GM21786 (cell line): ENCODE data around the gene ALDH1B1.

ENCODE experiments used
- ATAC-seq: cut with Tn5 transposase; IDR thresholded peaks from one replicate; pipeline ENCODE4 v1.9.1; 2021; ENCODE audit not compliant: unreplicated experiment

Gene ALDH1B1

DNA sequence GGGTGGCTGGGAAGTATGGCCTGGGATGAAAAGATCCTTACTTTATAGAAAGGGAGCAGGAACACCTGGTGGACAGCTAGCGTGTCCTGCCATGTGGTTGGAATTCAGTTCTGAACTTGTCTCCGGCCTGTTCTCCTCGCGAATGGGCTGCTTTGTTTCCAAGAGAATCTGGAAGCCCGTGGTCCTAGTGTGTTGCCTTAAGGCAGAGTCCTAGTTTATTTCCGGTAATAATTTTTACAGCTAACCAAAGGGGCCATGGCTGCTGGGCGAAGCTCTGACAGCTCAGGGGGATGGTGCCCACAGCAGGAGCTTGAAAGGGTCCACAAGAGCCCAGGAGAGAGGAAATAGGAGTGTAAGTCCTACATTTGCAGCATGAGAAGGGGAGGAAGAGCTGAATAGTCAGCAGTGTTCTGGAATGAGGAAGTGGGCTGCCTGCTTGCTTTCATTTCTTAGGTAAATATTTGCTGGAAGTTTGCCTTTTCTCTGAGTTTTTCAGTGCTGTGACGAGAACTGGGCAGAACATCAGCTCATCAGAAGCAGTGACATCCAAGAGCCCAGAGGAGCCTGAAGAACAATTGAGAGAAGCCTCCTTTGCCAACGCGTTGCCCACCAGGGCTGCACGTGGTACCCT lies 44.8 kb downstream of the ALDH1B1 start:
- peak; percentile 52 for ATAC-seq

DNA sequence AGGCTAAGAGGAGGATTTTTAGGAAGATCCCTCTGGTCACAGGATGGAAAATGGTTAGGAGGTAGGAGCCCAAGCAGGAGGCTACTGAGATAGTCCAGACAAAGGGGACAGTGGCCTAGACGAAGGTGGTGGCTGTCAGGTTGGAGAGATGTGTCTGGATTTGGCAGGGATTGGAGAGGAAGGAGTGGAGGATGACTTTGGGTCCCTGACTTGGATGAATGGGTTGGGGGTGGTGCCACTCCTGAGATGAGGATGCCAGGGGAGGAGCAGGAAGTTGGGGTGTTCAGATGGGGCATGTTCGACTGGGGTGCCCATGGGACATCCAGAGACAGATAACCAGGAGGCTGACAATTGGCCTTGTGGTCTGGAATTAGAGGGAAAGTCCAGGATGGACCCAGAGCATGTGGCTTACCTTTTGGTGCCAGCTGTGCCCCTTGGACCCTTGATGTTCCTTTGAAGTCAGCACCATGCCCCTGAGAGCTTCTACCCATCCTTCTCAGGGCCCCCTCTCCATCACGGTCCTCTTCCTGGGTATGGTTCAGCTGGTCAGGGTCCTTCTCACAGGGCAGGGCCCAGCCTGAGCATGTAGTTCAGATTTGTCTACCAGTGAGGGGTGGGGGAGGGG lies 46.9 kb downstream of the ALDH1B1 start:
- ATAC-seq = no peak

DNA sequence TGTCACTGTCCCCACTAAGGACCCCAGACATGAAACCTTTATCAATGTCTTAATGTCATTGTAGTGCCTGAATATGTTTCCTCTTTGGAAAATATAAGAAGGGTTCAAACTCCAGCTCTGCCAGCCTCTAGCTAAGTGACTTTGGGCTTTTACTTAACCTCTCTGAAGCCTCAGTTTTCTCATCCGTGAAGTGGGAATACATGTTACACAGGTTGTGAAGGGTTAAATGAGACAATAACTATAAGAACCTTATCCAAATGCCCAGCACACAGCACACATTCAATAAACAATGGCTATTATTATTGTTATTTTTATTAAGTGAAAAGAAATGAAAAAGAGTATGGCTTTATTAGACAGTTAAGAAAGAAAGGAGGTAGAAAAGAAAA lies 47.4 kb downstream of the ALDH1B1 start:
- no peak for ATAC-seq

DNA sequence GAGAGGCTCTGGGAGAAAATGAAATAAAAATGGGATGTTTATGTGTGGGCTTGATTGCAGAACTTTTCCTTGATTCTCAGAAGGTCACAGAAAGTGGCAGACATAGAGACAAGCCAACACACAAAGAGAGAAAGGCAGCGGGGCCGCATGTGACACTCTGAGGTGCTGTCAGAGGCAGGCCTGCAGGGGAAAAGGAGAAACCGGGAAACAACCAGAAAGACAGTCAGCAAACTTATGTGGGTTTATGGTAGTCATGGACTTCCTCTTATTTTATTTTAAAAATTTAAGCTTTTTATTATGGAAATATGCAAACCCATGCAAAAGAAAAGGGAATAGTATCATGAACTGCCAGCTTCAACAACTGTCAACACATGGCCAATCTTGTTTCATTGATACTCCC lies 48.0 kb downstream of the ALDH1B1 start:
- no peak for ATAC-seq

DNA sequence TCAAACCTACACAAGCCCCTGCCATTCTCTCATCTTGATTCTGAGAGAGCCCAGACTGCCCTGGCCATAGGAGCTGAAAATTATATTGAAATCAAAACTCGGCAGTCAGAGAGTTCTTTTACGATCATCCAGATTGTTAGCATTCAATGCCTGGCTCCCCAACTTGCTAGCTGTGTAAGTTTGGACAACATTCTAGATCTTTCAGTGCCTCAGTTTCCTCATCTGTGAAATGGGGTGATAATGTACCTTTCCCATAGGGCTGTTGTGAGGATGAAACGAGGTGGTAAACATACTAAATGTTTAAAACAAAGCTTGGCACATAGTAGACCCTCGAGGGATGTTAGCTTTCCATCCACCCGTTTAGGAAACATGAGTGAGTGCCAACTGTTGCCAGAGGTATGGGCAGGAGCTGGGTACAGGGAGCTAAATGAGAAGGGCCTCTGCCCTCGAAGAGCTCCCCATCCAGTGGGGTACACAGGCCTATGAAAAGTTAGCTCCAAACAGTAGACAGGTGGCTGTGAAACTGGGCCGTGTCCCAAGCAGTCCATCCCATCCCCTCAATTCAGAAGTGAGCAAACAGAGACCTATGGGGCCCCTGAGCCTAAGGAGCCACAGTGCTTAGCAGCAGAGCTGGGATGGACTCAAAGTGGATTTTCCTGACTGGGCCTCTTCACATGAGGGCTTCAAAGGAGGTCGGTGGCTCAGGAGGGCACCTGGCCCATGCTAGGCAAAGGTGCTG lies 49.0 kb downstream of the ALDH1B1 start:
- no peak for ATAC-seq

DNA sequence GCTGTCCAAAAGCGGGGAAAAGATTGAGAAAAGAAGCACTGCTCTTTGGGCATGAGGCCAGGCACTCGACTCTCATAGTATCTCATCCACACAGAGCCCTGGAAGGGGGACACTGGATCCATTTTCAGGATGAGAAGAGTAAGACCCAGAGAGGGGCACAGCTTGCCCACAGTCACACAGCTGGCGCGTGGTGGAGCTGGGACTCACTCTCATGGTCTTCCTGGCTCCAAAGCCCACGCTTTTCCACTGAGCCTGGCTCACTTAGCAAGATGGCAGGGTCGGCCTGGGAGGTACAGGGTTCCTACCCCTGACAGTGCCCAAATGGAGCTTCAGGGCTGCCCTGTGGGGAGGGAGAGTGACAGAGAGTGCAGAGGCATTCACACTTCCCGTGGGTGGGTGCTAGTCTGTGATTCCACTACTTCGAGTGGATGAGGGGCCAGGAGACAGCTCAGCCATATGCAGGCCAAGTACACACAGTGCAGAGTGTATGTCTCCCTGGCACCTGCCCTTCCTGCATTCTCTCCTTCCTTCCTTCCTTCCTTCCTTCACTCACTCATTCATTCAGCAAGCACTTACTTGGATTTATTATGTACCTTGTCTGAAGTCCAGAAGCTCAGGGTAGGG lies 50.1 kb downstream of the ALDH1B1 start:
- no peak for ATAC-seq

DNA sequence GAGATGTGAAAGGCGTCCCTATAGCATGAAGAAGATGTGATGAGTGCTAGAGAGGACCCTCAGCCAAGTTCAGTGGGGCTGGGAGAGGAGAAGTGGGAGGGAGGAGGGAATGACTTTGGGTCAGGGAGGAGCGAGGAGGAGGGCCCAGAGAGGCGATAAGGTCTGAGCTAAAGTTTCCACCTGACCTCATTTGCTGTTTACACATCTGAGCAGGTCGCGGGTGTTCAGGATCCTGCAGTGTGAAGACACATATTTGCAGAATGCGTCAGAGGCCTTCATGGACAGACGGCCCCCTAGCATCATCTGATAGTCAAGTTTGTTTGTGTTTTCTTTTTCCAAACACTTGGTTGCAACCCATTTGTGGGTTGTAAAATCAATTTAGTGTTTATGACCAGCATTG lies 50.7 kb downstream of the ALDH1B1 start:
- no peak for ATAC-seq

DNA sequence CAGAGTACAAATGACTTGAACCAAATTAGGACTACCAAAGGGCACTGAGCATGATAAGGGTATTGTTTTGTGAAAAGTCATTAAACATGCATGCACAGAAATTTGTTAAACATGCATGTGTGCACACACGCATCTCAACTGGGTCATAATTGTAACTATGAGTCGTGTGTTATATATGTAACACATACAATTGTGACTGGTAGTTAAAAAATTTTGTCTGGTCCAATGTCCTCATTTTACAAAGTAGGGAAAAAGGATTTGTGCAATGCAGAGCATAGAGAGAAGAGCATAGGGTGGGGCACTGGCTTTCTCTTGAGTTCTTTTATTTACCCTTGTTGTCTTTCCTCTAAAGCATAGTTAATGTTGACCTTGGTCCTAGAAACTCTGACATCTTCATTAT lies 51.1 kb downstream of the ALDH1B1 start:
- ATAC-seq = no peak

DNA sequence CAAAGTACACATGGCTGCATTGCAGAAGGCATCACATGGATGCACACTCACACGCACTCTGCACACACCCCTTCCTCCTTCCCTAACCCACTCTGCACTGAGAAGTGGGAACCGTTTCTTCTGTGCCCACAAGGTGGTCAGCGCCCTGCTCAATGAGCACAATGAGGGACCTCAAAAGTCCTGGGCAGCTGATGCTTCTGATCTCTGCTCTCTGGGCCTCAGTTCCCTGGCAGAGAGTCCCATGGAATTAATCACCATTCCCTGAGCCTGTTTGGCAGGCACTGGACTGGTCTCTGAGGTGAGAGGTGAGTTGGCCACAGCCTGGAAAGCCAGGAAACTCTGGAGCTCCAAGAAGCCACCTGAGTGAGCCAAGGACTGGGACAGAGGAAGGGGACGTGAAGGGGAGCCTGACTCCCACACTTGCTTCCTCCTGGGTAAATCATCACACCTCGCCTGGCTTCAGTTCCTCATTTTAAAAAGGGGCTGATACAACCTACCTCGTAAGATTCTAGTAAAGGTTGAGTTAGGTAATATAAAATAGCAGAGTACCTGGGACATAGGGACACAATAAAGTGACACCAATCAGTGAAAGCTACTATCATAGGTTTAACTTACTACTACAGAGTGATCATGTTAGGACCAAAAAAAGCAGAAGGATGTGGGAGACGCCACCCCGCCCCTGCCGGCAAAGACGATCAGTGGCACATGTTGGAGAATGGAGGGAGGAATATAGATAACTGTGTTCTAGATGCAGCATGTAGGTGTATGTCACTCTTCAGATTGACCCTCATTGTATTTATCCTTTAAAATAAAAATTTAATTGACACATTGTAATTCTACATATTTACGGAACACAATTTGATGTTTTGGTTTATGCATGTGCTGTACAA lies 52.9 kb downstream of the ALDH1B1 start:
- peak; percentile 93 for ATAC-seq

DNA sequence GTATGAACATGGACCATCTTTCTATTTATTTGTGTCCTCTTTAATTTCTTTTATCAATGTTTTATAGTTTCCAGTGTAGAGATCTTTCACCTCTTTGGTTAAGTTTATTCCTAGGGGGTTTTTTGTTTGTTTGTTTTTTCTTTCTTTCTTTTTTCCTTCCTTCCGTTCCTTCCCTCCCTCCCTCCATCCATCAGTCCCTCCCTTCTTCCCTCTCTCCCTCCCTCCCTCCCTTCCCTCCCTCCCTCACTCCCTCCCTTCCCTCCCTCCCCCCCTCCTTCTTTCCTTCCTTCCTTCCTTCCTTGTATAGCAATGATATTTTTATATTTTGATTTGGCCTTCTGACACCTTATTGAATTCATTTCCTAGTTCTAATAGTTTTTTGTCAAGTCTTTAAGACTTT lies 55.2 kb downstream of the ALDH1B1 start:
- no peak for ATAC-seq
